HG02588 (cell line): ENCODE measurements around the gene MAP2K7.
"Not testable (repeated sequence)": the region's sequence is repeated elsewhere in the genome, so short reads cannot be mapped to it uniquely, and the experiment has no call there.

Experiments used
- ATAC-seq: cut with Tn5 transposase; IDR thresholded peaks from one replicate; pipeline ENCODE4 v1.9.1; 2021; ENCODE audit warnings: mild to moderate bottlenecking, moderate library complexity; ENCODE audit not compliant: unreplicated experiment

The MAP2K7 gene

GRCh38 chr19:7907122-7907521 lies 3.4 kb downstream of the MAP2K7 start:
- ATAC-seq: no peak

- ATAC-seq: no peak
These were observed 3.9 kb downstream of the MAP2K7 start for GRCh38 chr19:7907544-7907943.

- no peak for ATAC-seq
These were observed 4.5 kb downstream of the MAP2K7 start for GRCh38 chr19:7908078-7908699.

- no peak for ATAC-seq
These were observed 5.2 kb downstream of the MAP2K7 start for GRCh38 chr19:7908742-7909461.

- no peak for ATAC-seq
These were observed 5.9 kb downstream of the MAP2K7 start for GRCh38 chr19:7909471-7910067.

GRCh38 chr19:7910321-7911161 lies 6.9 kb downstream of the MAP2K7 start:
- ATAC-seq: no peak

GRCh38 chr19:7911508-7912143 lies 7.9 kb downstream of the MAP2K7 start:
- no peak for ATAC-seq

GRCh38 chr19:7912144-7912696 lies 8.5 kb downstream of the MAP2K7 start:
- ATAC-seq: no peak

- no peak for ATAC-seq
These were observed 9.3 kb downstream of the MAP2K7 start for GRCh38 chr19:7912697-7913564.

- no peak for ATAC-seq
These were observed 10.0 kb downstream of the MAP2K7 start for GRCh38 chr19:7913652-7914051.

- ATAC-seq: no peak
These were observed 10.4 kb downstream of the MAP2K7 start for GRCh38 chr19:7914099-7914498.

GRCh38 chr19:7914598-7915045 lies 10.9 kb downstream of the MAP2K7 start, which contains the start of gene TGFBR3L:
Gene TGFBR3L, plus strand, starts transcription at chr19:7914830.
- ATAC-seq: no peak

GRCh38 chr19:7915250-7916102 lies 11.8 kb downstream of the MAP2K7 start:
- no peak for ATAC-seq

GRCh38 chr19:7916103-7916954 lies 12.7 kb downstream of the MAP2K7 start:
- ATAC-seq: no peak

- ATAC-seq: no peak
These were observed 13.2 kb downstream of the MAP2K7 start for GRCh38 chr19:7916955-7917266.

GRCh38 chr19:7917267-7918061 lies 13.8 kb downstream of the MAP2K7 start:
- ATAC-seq: no peak

- not testable (repeated sequence) for ATAC-seq
These were observed 14.5 kb downstream of the MAP2K7 start for GRCh38 chr19:7918062-7918614.
